HCT116 (cell line): Measurements from ENCODE around the gene POLR2J2. TPM values are rescaled to one million over a fixed set of nuclear protein-coding genes. Genes with fewer than 3 reads are reported as not detected.
"Not testable (repeated sequence)": the region's sequence is repeated elsewhere in the genome, so short reads cannot be mapped to it uniquely, and the experiment has no call there.

ENCODE experiments used
- ATAC-seq: fragments of 200-7000 bp; cut with Tn5 transposase; 2 replicates; pipeline ENCODE4 v1.9.1; 2020; ENCODE audit warnings: mild to moderate bottlenecking, moderate library complexity
- BruUV-seq: library from RNA; stranded (reverse); fragments of 400-500 nt; replicated peaks from 2 replicates; lab custom pipeline; 2021; lab: Mats Ljungman, UMichigan
- CTCF ChIA-PET: fragments of 300-600 bp; sonication (Branson Sonifier 250); formaldehyde crosslinking; loops from one replicate; lab custom pipeline; 2021; ENCODE audit warnings: antibody characterized with exemption; lab: Charles Lee
- POLR2A ChIA-PET: fragments of 300-600, 350-600 bp; sonication (Branson Sonifier 250); formaldehyde crosslinking; loops from one replicate; lab custom pipeline; 2021; ENCODE audit warnings: antibody characterized with exemption; lab: Charles Lee
- RAD21 ChIA-PET, 2 experiments: fragments of 300-600 bp; sonication (Branson Sonifier 250); formaldehyde crosslinking; loops; one replicate each; lab custom pipeline; 2023; ENCODE audit warnings: low total read pairs in 2 of 2; ENCODE audit not compliant: uncharacterized antibody in 2 of 2, unreplicated experiment in 2 of 2, low non-redundant PET in 1 of 2; lab: Charles Lee
- DNase-seq: peaks from one replicate; pipeline ENCODE4 v3.0.0-alpha.2; 2010; ENCODE audit warnings: low read depth, low spot score
- H2AFZ ChIP-seq: fragments of 200-600 bp; shearing (Covaris generic), sonication (generic); 2 replicates; pipeline ENCODE4 v1.6.1; 2017; ENCODE audit warnings: low read depth, mixed run types, mixed read lengths, antibody characterized with exemption, low read length; ENCODE audit not compliant: poor library complexity, severe bottlenecking
- H3K27ac ChIP-seq: 2 replicates; pipeline ENCODE4 v1.5.1; 2012; ENCODE audit warnings: low read depth, low read length
- H3K27me3 ChIP-seq: fragments of 200-600 bp; sonication (generic); 2 replicates; pipeline ENCODE4 v1.6.1; 2016; ENCODE audit warnings: mixed run types, low read length, mixed read lengths; ENCODE audit not compliant: insufficient read depth
- H3K36me3 ChIP-seq, 2 experiments: fragments of 200-500 bp in 1 of 2; fragments of 200-600 bp in 1 of 2; sonication (Bioruptor generic) in 1 of 2; sonication (generic) in 1 of 2; 2 replicates each; pipeline versions ENCODE4 v1.5.1 to v1.6.1; 2014 to 2016; ENCODE audit warnings: low read length in 2 of 2, inconsistent platforms in 1 of 2, mixed read lengths in 1 of 2, mixed run types in 1 of 2; ENCODE audit not compliant: insufficient read depth in 2 of 2, control insufficient read depth in 1 of 2
- H3K4me1 ChIP-seq, 2 experiments: fragments of 200-600 bp in 1 of 2; sonication (generic) in 1 of 2; 2 replicates each; pipeline versions ENCODE4 v1.5.1 to v1.6.1; 2012 to 2017; ENCODE audit warnings: low read length in 2 of 2, inconsistent platforms in 1 of 2, mild to moderate bottlenecking in 1 of 2, mixed read lengths in 1 of 2, mixed run types in 1 of 2, moderate library complexity in 1 of 2; ENCODE audit not compliant: insufficient read depth in 2 of 2, control insufficient read depth in 1 of 2
- H3K4me2 ChIP-seq: fragments of 200-600 bp; sonication (generic); 2 replicates; pipeline ENCODE4 v1.6.1; 2017; ENCODE audit warnings: mixed run types, low read length, mixed read lengths
- H3K4me3 ChIP-seq, 2 experiments: fragments of 200-600 bp in 1 of 2; sonication (generic) in 1 of 2; replicated peaks in 1 of 2; 2 replicates each; pipeline ENCODE4 v1.5.1; 2011 to 2016; ENCODE audit warnings: low read length in 2 of 2, control low read depth in 1 of 2, low read depth in 1 of 2, mild to moderate bottlenecking in 1 of 2, mixed read lengths in 1 of 2, mixed run types in 1 of 2
- H3K79me2 ChIP-seq: fragments of 200-600 bp; sonication (generic); 2 replicates; pipeline ENCODE4 v1.6.1; 2017; ENCODE audit warnings: mild to moderate bottlenecking, mixed run types, low read length, moderate library complexity, mixed read lengths; ENCODE audit not compliant: insufficient read depth
- H3K9ac ChIP-seq: fragments of 200-600 bp; sonication (generic); 2 replicates; pipeline ENCODE4 v1.6.1; 2016; ENCODE audit warnings: low read length, mixed read lengths
- H3K9me2 ChIP-seq: fragments of 200-600 bp; sonication (generic), shearing (Covaris generic); 2 replicates; pipeline ENCODE4 v1.6.1; 2017; ENCODE audit warnings: mixed run types, mild to moderate bottlenecking, moderate library complexity; ENCODE audit not compliant: insufficient read depth
- H3K9me3 ChIP-seq, 2 experiments: fragments of 200-500 bp in 1 of 2; fragments of 200-600 bp in 1 of 2; sonication (Bioruptor generic) in 1 of 2; sonication (generic) in 1 of 2; 2 replicates each; pipeline ENCODE4 v1.6.1; 2014 to 2017; ENCODE audit warnings: low read length in 2 of 2, mixed read lengths in 2 of 2, inconsistent platforms in 1 of 2, low read depth in 1 of 2, mild to moderate bottlenecking in 1 of 2, mixed run types in 1 of 2, moderate library complexity in 1 of 2; ENCODE audit not compliant: control insufficient read depth in 1 of 2, insufficient read depth in 1 of 2
- H4K20me1 ChIP-seq: fragments of 200-600 bp; sonication (generic), shearing (Covaris generic); 2 replicates; pipeline ENCODE4 v1.6.1; 2017; ENCODE audit warnings: mixed run types, mild to moderate bottlenecking, moderate library complexity; ENCODE audit not compliant: insufficient read depth
- intact Hi-C: fragments of 100-400 bp; cut with micrococcal nuclease; formaldehyde crosslinking; loops from 2 replicates; pipeline ENCODE4 v1.10.0; 2022
- total RNA-seq: library from RNA; stranded (reverse); gene quantifications from one replicate; pipeline ENCODE4 v1.2.1, GENCODE V29; 2021; ENCODE audit not compliant: unreplicated experiment

POLR2J2 gene
- total RNA-seq, 1 experiment from 2014 or later: 6.2 TPM

GRCh38 chr7:102618122-102618521 is 53.3 kb downstream of the POLR2J2 start:
- not testable (repeated sequence) for H3K9me3 ChIP-seq

GRCh38 chr7:102616507-102617125 is 54.8 kb downstream of the POLR2J2 start, which contains the start of gene RASA4:
RASA4 (minus strand) TSS chr7:102616756; CDS start chr7:102616689, 67 bp downstream.
- POLR2A ChIA-PET, H3K79me2 ChIP-seq, H3K27me3 ChIP-seq, H3K27ac ChIP-seq, H2AFZ ChIP-seq, DNase-seq, BruUV-seq, CTCF ChIA-PET, H3K9me2 ChIP-seq, H3K36me3 ChIP-seq, H4K20me1 ChIP-seq, H3K4me1 ChIP-seq, H3K4me2 ChIP-seq, H3K9me3 ChIP-seq, H3K9ac ChIP-seq, intact Hi-C loops, RAD21 ChIA-PET: not testable (repeated sequence)
- H3K4me3 ChIP-seq: 0 out of 4 replicates have a peak within 1 kb of the TSS, but pooled peaks of 1 of the 2 experiments have one; percentile 16
- ATAC-seq: peak; percentile 98

More at GRCh38 chr7:102618122-102618521, 53.3 kb downstream of the POLR2J2 start:
- H3K79me2 ChIP-seq, H3K36me3 ChIP-seq, H4K20me1 ChIP-seq, H3K4me2 ChIP-seq, BruUV-seq, H3K4me1 ChIP-seq, RAD21 ChIA-PET, H3K9me2 ChIP-seq, intact Hi-C loops, H3K27me3 ChIP-seq, ATAC-seq, H3K9ac ChIP-seq, H3K4me3 ChIP-seq, CTCF ChIA-PET, H2AFZ ChIP-seq, H3K27ac ChIP-seq, DNase-seq, POLR2A ChIA-PET: not testable (repeated sequence)

Other genes with a start within 250 kb of the POLR2J2 start
- gene ORAI2, start 238.1 kb downstream of the POLR2J2 start, total RNA-seq: 13.2 TPM
- gene ALKBH4, start 206.8 kb downstream of the POLR2J2 start, total RNA-seq: 14.9 TPM
- 39.5 TPM for gene LRWD1, start 206.7 kb downstream of the POLR2J2 start, total RNA-seq
- 54.9 TPM for gene POLR2J, start 192.7 kb downstream of the POLR2J2 start, total RNA-seq
- gene RASA4B, start 153.9 kb downstream of the POLR2J2 start, total RNA-seq: 6.0 TPM
- gene UPK3BL2, start 128.0 kb downstream of the POLR2J2 start, total RNA-seq: 7.0 TPM
- not detected for gene SPDYE2, start 120.4 kb downstream of the POLR2J2 start, total RNA-seq
- 14.0 TPM for gene POLR2J3, start 99.1 kb downstream of the POLR2J2 start, total RNA-seq
- gene RASA4, start 54.9 kb downstream of the POLR2J2 start, total RNA-seq: 18.3 TPM
- 7.1 TPM for gene UPK3BL1, start 28.9 kb downstream of the POLR2J2 start, total RNA-seq
- not detected for gene SPDYE2B, start 21.3 kb downstream of the POLR2J2 start, total RNA-seq
- 8.0 TPM for gene FAM185A, start 77.3 kb upstream of the POLR2J2 start, total RNA-seq
- gene LRRC17, start 241.3 kb upstream of the POLR2J2 start, total RNA-seq: 0.47 TPM